ENCODE results near the gene TNFAIP6. TPM values are rescaled to one million over a fixed set of nuclear protein-coding genes. Genes with fewer than 3 reads are reported as not detected.

The TNFAIP6 gene
- total and polyA plus RNA-seq, 4 donors = 0.75 to 5.2 (median 3.3) TPM

DNA sequence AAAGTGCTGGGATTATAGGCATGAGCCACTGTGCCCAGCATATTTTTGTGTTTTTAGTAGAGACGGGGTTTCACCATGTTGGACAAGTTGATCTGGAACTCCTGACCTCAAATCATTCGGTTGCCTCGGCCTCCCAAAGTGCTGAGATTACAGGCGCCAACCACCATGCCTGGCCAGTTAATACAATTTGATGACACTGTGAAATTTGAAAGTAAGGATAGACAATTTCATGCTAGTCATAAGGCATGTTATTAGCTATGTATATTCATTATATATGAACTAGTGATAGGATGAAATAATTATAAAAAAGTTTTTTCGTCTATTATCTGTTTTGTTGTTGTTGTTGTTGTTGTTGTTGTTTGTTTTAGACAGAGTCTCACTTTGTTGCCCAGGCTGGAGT, 43.8 kb downstream of the TNFAIP6 start:
- H3K27me3 ChIP-seq (ENCODE audit: control insufficient read depth in 1 of 2, insufficient read depth in 2 of 2, low read length in 1 of 2) = no peaks in the 10 kb centered on the region

GRCh38 chr2:151403914-151404313, 46.5 kb downstream of the TNFAIP6 start:
- intact Hi-C loops (cut with DNase I) = no loop called here
- ATAC-seq (ENCODE audit: low FRiP score) = no peak
- no peaks in the 10 kb centered on the region for H3K9me3 ChIP-seq (ENCODE audit: control insufficient read depth, low read length)
- 61 to 69% methylated on average over 4 of the region's 4 CpGs for WGBS, 2 donors
- no peak overlapping the region for H3K27ac ChIP-seq (ENCODE audit: low read depth in 1 of 2, low read length in 2 of 2)
- no peaks in the 10 kb centered on the region for H3K36me3 ChIP-seq (ENCODE audit: control insufficient read depth in 1 of 2, insufficient read depth in 2 of 2, low read length in 1 of 2)
- DNase-seq = no peak
- no peaks in the 10 kb centered on the region for H3K4me1 ChIP-seq (ENCODE audit: control insufficient read depth in 1 of 2, insufficient read depth in 2 of 2, low read length in 2 of 2)
- no peaks in the 10 kb centered on the region for H3K27me3 ChIP-seq (ENCODE audit: control insufficient read depth in 1 of 2, insufficient read depth in 2 of 2, low read length in 1 of 2)
- no peak overlapping the region for H3K4me3 ChIP-seq (ENCODE audit: low read length in 2 of 2)

More for the DNA sequence above, 43.8 kb downstream of the TNFAIP6 start:
- ATAC-seq (ENCODE audit: low FRiP score) = no peak
- 93 to 94% methylated on average over 5 of the region's 5 CpGs for WGBS, 2 donors
- Histone ChIP-seq H3K27ac (ENCODE audit: low read depth in 1 of 2, low read length in 2 of 2) (no peak overlapping the region), H3K36me3 (ENCODE audit: control insufficient read depth in 1 of 2, insufficient read depth in 2 of 2, low read length in 1 of 2) (no peaks in the 10 kb centered on the region), H3K4me1 (ENCODE audit: control insufficient read depth in 1 of 2, insufficient read depth in 2 of 2, low read length in 2 of 2) (no peaks in the 10 kb centered on the region), H3K4me3 (ENCODE audit: low read length in 2 of 2) (no peak overlapping the region), H3K9me3 (ENCODE audit: control insufficient read depth, low read length) (no peaks in the 10 kb centered on the region)
- intact Hi-C loops (cut with DNase I) = no loop called here
- DNase-seq = no peak

DNA sequence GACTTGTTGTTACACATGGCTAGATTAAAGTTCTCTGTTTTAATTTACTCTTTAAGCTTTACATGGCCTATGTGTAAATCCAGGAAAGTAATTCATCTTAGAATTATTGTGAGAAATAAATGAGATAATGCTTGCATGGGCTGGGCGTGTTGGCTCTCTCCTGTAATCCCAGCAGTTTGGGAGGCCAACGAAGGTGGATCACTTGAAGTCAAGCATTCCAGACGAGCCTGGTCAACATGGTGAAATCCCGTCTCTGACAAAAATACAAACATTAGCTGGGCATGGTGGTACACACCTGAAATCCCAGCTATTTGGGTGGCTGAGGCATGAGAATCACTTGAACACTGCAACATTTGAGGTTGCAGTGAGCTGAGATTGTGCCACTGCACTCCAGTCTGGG, 48.0 kb downstream of the TNFAIP6 start:
- Histone ChIP-seq H3K4me1 (ENCODE audit: control insufficient read depth in 1 of 2, insufficient read depth in 2 of 2, low read length in 2 of 2) (no peaks in the 10 kb centered on the region), H3K4me3 (ENCODE audit: low read length in 2 of 2) (no peak overlapping the region), H3K36me3 (ENCODE audit: control insufficient read depth in 1 of 2, insufficient read depth in 2 of 2, low read length in 1 of 2) (no peaks in the 10 kb centered on the region), H3K9me3 (ENCODE audit: control insufficient read depth, low read length) (no peaks in the 10 kb centered on the region), H3K27ac (ENCODE audit: low read depth in 1 of 2, low read length in 2 of 2) (no peak overlapping the region), H3K27me3 (ENCODE audit: control insufficient read depth in 1 of 2, insufficient read depth in 2 of 2, low read length in 1 of 2) (no peaks in the 10 kb centered on the region)
- intact Hi-C loops (cut with DNase I) = no loop called here
- ATAC-seq (ENCODE audit: low FRiP score) = no peak
- whole genome bisulfite sequencing, 2 donors = 70 to 77% methylated on average over 4 of the region's 4 CpGs
- DNase-seq = no peak

DNA sequence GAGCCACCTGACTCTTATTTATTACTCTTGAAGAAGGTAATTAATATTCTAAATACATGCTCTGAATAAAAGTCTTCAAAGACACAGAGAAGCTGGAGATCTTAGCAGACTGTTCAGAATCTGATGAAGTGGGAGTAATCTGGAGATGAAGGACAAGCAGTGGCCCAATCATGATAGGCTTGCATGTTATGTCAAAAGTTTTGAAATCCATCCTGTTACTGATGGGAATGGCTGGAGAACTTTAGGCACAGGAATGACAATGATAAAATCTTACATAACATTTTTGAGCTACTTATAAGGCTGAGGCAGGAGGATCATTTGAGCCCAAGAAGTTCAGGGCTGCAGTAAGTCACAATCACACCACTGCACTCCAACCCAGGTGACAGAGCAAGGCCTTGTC, 49.9 kb downstream of the TNFAIP6 start:
- Histone ChIP-seq H3K27ac (ENCODE audit: low read depth in 1 of 2, low read length in 2 of 2) (no peak overlapping the region), H3K27me3 (ENCODE audit: control insufficient read depth in 1 of 2, insufficient read depth in 2 of 2, low read length in 1 of 2) (no peaks in the 10 kb centered on the region), H3K9me3 (ENCODE audit: control insufficient read depth, low read length) (no peaks in the 10 kb centered on the region), H3K4me3 (ENCODE audit: low read length in 2 of 2) (no peak overlapping the region), H3K4me1 (ENCODE audit: control insufficient read depth in 1 of 2, insufficient read depth in 2 of 2, low read length in 2 of 2) (no peaks in the 10 kb centered on the region), H3K36me3 (ENCODE audit: control insufficient read depth in 1 of 2, insufficient read depth in 2 of 2, low read length in 1 of 2) (no peaks in the 10 kb centered on the region)
- intact Hi-C loops (cut with DNase I) = no loop called here
- DNase-seq (no peak), ATAC-seq (ENCODE audit: low FRiP score) (no peak)

- WGBS, 2 donors = 82 to 88% methylated on average over 25 of the region's 25 CpGs
- Histone ChIP-seq H3K4me3 (ENCODE audit: low read length in 2 of 2) (no peak overlapping the region), H3K27ac (ENCODE audit: low read depth in 1 of 2, low read length in 2 of 2) (no peak overlapping the region), H3K27me3 (ENCODE audit: control insufficient read depth in 1 of 2, insufficient read depth in 2 of 2, low read length in 1 of 2) (no peaks in the 10 kb centered on the region), H3K9me3 (ENCODE audit: control insufficient read depth, low read length) (no peaks in the 10 kb centered on the region), H3K36me3 (ENCODE audit: control insufficient read depth in 1 of 2, insufficient read depth in 2 of 2, low read length in 1 of 2) (no peaks in the 10 kb centered on the region), H3K4me1 (ENCODE audit: control insufficient read depth in 1 of 2, insufficient read depth in 2 of 2, low read length in 2 of 2) (no peaks in the 10 kb centered on the region)
- no peak for DNase-seq
- intact Hi-C loops (cut with DNase I) = loop anchor here in 1 of 2 donors (2.0 kb wide), 1 partner anchor 120 kb away; the partner anchor contains the start of gene NMI
- ATAC-seq (ENCODE audit: low FRiP score) = no peak
Observed at GRCh38 chr2:151408788-151409600, 51.6 kb downstream of the TNFAIP6 start.

GRCh38 chr2:151409601-151410484, 52.5 kb downstream of the TNFAIP6 start, which contains the start of gene RIF1:
Gene RIF1, plus strand, starts transcription at chr2:151409902. Its CDS starts 522 bp downstream, at chr2:151410424.
- intact Hi-C loops (cut with DNase I) = loop anchor here (2.0 to 10.0 kb wide), 3 partner anchors 55 to 125 kb away; partner anchors contain the start of gene NMI (in 2 of the 2)
- 0 to 1% methylated on average over 51 to 65 of the region's 65 CpGs for WGBS, 2 donors
- no peaks in the 10 kb centered on the region for H3K4me1 ChIP-seq (ENCODE audit: control insufficient read depth in 1 of 2, insufficient read depth in 2 of 2, low read length in 2 of 2)
- H3K27ac ChIP-seq (ENCODE audit: low read depth in 1 of 2, low read length in 2 of 2) = peak within 1 kb of the TSS; percentile 45 to 70
- peak; percentile 94 to 96 for DNase-seq
- no peaks in the 10 kb centered on the region for H3K9me3 ChIP-seq (ENCODE audit: control insufficient read depth, low read length)
- no peaks in the 10 kb centered on the region for H3K27me3 ChIP-seq (ENCODE audit: control insufficient read depth in 1 of 2, insufficient read depth in 2 of 2, low read length in 1 of 2)
- peak within 1 kb of the TSS; percentile 81 to 93 for H3K4me3 ChIP-seq (ENCODE audit: low read length in 2 of 2)
- H3K36me3 ChIP-seq (ENCODE audit: control insufficient read depth in 1 of 2, insufficient read depth in 2 of 2, low read length in 1 of 2) = no peaks in the 10 kb centered on the region
- peak; percentile 98 for ATAC-seq (ENCODE audit: low FRiP score)

DNA sequence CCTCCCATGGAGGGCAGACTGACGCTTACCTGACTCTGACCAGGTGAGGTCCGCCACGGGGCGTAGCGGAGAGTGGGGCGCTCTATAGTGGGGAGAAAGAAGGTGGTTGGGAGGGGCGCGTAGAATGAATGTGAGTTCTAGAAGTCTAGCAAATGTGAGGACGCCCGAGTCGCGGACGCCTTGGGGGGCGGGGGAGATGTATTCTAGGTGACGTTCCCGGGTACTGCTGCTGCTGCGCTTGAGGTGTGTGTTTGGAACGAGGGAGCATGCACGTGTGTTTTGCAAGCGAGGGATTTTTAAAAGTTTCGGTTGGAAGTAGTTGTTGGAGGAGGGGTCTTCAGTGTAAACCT, 53.1 kb downstream of the TNFAIP6 start:
- intact Hi-C loops (cut with DNase I) = loop anchor here in 1 of 2 donors (10.0 kb wide), 2 partner anchors 54 to 126 kb away; partner anchors contain the start of gene NMI
- Histone ChIP-seq H3K9me3 (ENCODE audit: control insufficient read depth, low read length) (no peaks in the 10 kb centered on the region), H3K36me3 (ENCODE audit: control insufficient read depth in 1 of 2, insufficient read depth in 2 of 2, low read length in 1 of 2) (no peaks in the 10 kb centered on the region), H3K27ac (ENCODE audit: low read depth in 1 of 2, low read length in 2 of 2) (peak overlapping the region in 1 of 2 donors; percentile 70), H3K27me3 (ENCODE audit: control insufficient read depth in 1 of 2, insufficient read depth in 2 of 2, low read length in 1 of 2) (no peaks in the 10 kb centered on the region), H3K4me1 (ENCODE audit: control insufficient read depth in 1 of 2, insufficient read depth in 2 of 2, low read length in 2 of 2) (no peaks in the 10 kb centered on the region), H3K4me3 (ENCODE audit: low read length in 2 of 2) (peak overlapping the region; percentile 81 to 93)
- peak in 1 of 2 donors; percentile 49 for DNase-seq
- 0% methylated on average over 21 of the region's 21 CpGs for WGBS, 2 donors
- ATAC-seq (ENCODE audit: low FRiP score) = peak; percentile 5

DNA sequence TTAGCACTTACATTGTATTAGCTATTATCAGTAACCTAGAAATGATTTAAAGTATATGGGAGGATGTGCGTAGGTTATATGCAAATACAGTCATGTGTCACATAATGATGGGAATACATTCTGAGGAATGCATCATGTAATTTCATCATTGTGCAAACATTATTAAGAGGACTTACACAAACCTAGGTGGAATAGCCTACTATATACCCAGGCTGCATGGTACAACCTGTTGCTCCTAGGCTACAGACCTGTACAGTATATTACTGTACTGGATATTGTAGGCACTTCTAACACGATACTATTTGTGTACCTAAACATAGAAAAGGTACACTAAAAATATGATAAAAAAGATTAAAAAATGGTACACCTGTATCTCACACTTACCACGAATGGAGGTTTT, 60.3 kb downstream of the TNFAIP6 start:
- no peak for ATAC-seq (ENCODE audit: low FRiP score)
- 87 to 89% methylated on average over 3 of the region's 3 CpGs for WGBS, 2 donors

More for the DNA sequence above, 60.3 kb downstream of the TNFAIP6 start:
- no peak for DNase-seq
- intact Hi-C loops (cut with DNase I) = loop anchor here in 1 of 2 donors (10.0 kb wide), 2 partner anchors 47 to 133 kb away; partner anchors contain the start of gene NMI
- Histone ChIP-seq H3K27ac (ENCODE audit: low read depth in 1 of 2, low read length in 2 of 2) (no peak overlapping the region), H3K36me3 (ENCODE audit: control insufficient read depth in 1 of 2, insufficient read depth in 2 of 2, low read length in 1 of 2) (peaks cover 5 to 9% of the 10 kb centered on the region in 2 donors), H3K27me3 (ENCODE audit: control insufficient read depth in 1 of 2, insufficient read depth in 2 of 2, low read length in 1 of 2) (no peaks in the 10 kb centered on the region), H3K4me3 (ENCODE audit: low read length in 2 of 2) (no peak overlapping the region), H3K4me1 (ENCODE audit: control insufficient read depth in 1 of 2, insufficient read depth in 2 of 2, low read length in 2 of 2) (no peaks in the 10 kb centered on the region), H3K9me3 (ENCODE audit: control insufficient read depth, low read length) (no peaks in the 10 kb centered on the region)
